GM12891 (cell line): ENCODE data around the gene ZNF74.

Source experiments
- POLR2A ChIP-seq: IDR thresholded peaks from 2 replicates; pipeline ENCODE4 v1.6.1; 2011; ENCODE audit warnings: low read depth, low read length, control low read depth
- POLR2AphosphoS5 ChIP-seq: IDR thresholded peaks from 2 replicates; pipeline ENCODE4 v1.6.1; 2011; ENCODE audit warnings: low read depth, low read length, control low read depth
- SPI1 ChIP-seq: IDR thresholded peaks from 2 replicates; pipeline ENCODE4 v1.6.1; 2011; ENCODE audit warnings: low read depth, low read length, control low read depth

DNA sequence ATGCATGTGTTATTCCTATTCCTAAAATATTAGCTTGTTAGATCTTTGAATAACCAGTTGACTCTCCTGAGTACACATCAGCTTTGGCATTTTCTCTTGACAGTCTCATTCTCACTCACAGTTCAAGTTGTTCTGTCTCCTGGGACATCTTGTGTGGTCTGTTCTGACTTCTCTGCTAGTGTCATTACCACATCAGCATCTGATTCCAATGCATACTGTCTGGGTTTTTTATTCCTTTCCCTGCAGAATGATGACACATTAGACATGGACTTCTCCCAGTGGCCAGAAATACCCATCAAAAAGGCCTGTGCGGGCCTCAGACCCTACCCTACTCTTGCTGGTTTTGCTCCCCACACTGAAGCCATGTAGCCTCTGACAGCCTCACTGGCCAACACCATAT lies 2.7 kb downstream of the ZNF74 start:
- TF ChIP-seq POLR2A (no peak), POLR2AphosphoS5 (no peak), SPI1 (no peak)
